HepG2 (cell line): ENCODE data around the gene FAM83F. TPM values are rescaled to one million over a fixed set of nuclear protein-coding genes. Genes with fewer than 3 reads are reported as not detected.

Experiments
- AHDC1 ChIP-seq: sonication (generic); formaldehyde crosslinking; IDR thresholded peaks from 2 replicates; pipeline ENCODE4 v1.5.1; 2020; ENCODE audit warnings: mild to moderate bottlenecking, missing genetic modification reagents, borderline replicate concordance
- EEA1 ChIP-seq: sonication (generic); formaldehyde crosslinking; IDR thresholded peaks from 2 replicates; pipeline ENCODE4 v1.5.1; 2020; ENCODE audit warnings: mild to moderate bottlenecking, missing genetic modification reagents, borderline replicate concordance
- EZH2 ChIP-seq: conservative IDR thresholded peaks from 2 replicates; pipeline ENCODE4 v1.6.1; 2012; ENCODE audit warnings: mild to moderate bottlenecking, low read depth, low read length, moderate library complexity
- HNRNPUL1 ChIP-seq: fragments of 200-400 bp; formaldehyde crosslinking; IDR thresholded peaks from 2 replicates; pipeline ENCODE4 v1.6.1; 2017; ENCODE audit warnings: low read depth, mild to moderate bottlenecking, low read length, moderate library complexity
- MEIS2 ChIP-seq: sonication (generic); formaldehyde crosslinking; IDR thresholded peaks from 2 replicates; pipeline ENCODE4 v1.9.0; 2021; ENCODE audit warnings: mild to moderate bottlenecking, missing genetic modification reagents
- PAF1 ChIP-seq: IDR thresholded peaks from 2 replicates; pipeline ENCODE4 v1.6.1; 2016; ENCODE audit warnings: missing genetic modification reagents, missing compliant biosample characterization
- SNRNP70 ChIP-seq: fragments of 200-400 bp; formaldehyde crosslinking; IDR thresholded peaks from 2 replicates; pipeline ENCODE4 v1.6.1; 2017; ENCODE audit warnings: mild to moderate bottlenecking, low read depth, low read length, moderate library complexity
- TBX2 ChIP-seq: sonication (generic); formaldehyde crosslinking; IDR thresholded peaks from 2 replicates; pipeline ENCODE4 v1.5.0; 2020; ENCODE audit warnings: missing genetic modification reagents, mild to moderate bottlenecking, borderline replicate concordance
- ZNF101 ChIP-seq: sonication (generic); formaldehyde crosslinking; IDR thresholded peaks from 2 replicates; pipeline ENCODE4 v1.4.0; 2020; ENCODE audit warnings: mild to moderate bottlenecking, low read depth, missing genetic modification reagents, borderline replicate concordance
- ZNF160 ChIP-seq: sonication (generic); formaldehyde crosslinking; IDR thresholded peaks from 2 replicates; pipeline ENCODE4 v1.8.0; 2022; ENCODE audit warnings: mild to moderate bottlenecking, inconsistent platforms, missing genetic modification reagents
- ZNF3 ChIP-seq: IDR thresholded peaks from 2 replicates; pipeline ENCODE4 v1.7.0; 2017; ENCODE audit warnings: inconsistent platforms
- ZNF577 ChIP-seq: sonication (generic); formaldehyde crosslinking; IDR thresholded peaks from 2 replicates; pipeline ENCODE4 v1.4.0; 2020; ENCODE audit warnings: mild to moderate bottlenecking, low read depth, missing genetic modification reagents, borderline replicate concordance
- ZNF615 ChIP-seq: sonication (generic); formaldehyde crosslinking; IDR thresholded peaks from 2 replicates; pipeline ENCODE4 v1.5.0; 2020; ENCODE audit warnings: mild to moderate bottlenecking, missing genetic modification reagents, borderline replicate concordance
- ZNF720 ChIP-seq: sonication (generic); formaldehyde crosslinking; IDR thresholded peaks from 2 replicates; pipeline ENCODE4 v1.4.0; 2020; ENCODE audit warnings: missing genetic modification reagents
- polyA plus RNA-seq, 8 experiments: library from polyadenylated mRNA; depleted of rRNA in 3 of 8; stranded (reverse) in 7 of 8; unstranded in 1 of 8; fragments of >200 nt; fragmentation: Illumina TruSeq in 4 of 8; extraction: Trizol in 4 of 8; gene quantifications; 2 replicates each; pipeline versions ENCODE4 v1.2.1 to v1.2.3, GENCODE V29; 2011 to 2016; ENCODE audit warnings: low read depth in 4 of 8, missing spikeins in 1 of 8, mixed read lengths in 1 of 8; ENCODE audit not compliant: insufficient read depth in 1 of 8
- total RNA-seq, 5 experiments: library from RNA; depleted of rRNA; stranded (reverse); fragments of >200 nt; fragmentation: Illumina TruSeq; extraction: Trizol; gene quantifications; 2 replicates each; pipeline ENCODE4 v1.2.3, GENCODE V29; 2016; ENCODE audit warnings: low read depth in 1 of 5
- TF ChIP-seq, protein P1 (sequence below): IDR thresholded peaks from 2 replicates; pipeline ENCODE4 v1.6.1; 2016; ENCODE audit warnings: missing compliant biosample characterization, missing genetic modification reagents, borderline replicate concordance

Gene FAM83F
- total and polyA plus RNA-seq, 2 of the 13 experiments (the other 11 are each of a cell fraction or from before 2014, with no cell fraction given) = not detected

- no peak for TF ChIP-seq ZNF101 (CRISPR knock-in tag)
- peak; percentile 68 for TF ChIP-seq TBX2 (CRISPR knock-in tag)
- peak; percentile 40; the same call in 1 of the 2 replicates for TF ChIP-seq AHDC1
- no peak for TF ChIP-seq HNRNPUL1
- TF ChIP-seq ZNF160 (CRISPR knock-in tag) = peak; percentile 42
- no peak for TF ChIP-seq SNRNP70
- TF ChIP-seq MEIS2 = 0 out of 2 replicates have a peak, but pooled peaks have one; percentile 12
- TF ChIP-seq ZNF720 (CRISPR knock-in tag) = no peak
- no peak for TF ChIP-seq PAF1 (CRISPR knock-in tag)
- TF ChIP-seq, protein P1, sequence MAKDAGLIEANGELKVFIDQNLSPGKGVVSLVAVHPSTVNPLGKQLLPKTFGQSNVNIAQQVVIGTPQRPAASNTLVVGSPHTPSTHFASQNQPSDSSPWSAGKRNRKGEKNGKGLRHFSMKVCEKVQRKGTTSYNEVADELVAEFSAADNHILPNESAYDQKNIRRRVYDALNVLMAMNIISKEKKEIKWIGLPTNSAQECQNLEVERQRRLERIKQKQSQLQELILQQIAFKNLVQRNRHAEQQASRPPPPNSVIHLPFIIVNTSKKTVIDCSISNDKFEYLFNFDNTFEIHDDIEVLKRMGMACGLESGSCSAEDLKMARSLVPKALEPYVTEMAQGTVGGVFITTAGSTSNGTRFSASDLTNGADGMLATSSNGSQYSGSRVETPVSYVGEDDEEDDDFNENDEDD (CRISPR knock-in tag) = peak; percentile 57; the same call in 1 of the 2 replicates
- peak; percentile 44; the same call in 1 of the 2 replicates for TF ChIP-seq ZNF615 (CRISPR knock-in tag)
- no peak for TF ChIP-seq ZNF577 (CRISPR knock-in tag)
- no peak for TF ChIP-seq ZNF3 (CRISPR knock-in tag)
- no peak for TF ChIP-seq EZH2
- no peak for TF ChIP-seq EEA1 (CRISPR knock-in tag)
Observed at GRCh38 chr22:40044870-40045834, 50.4 kb downstream of the FAM83F start (continued).
